Kidney (tissue), 14 donors: Measurements from ENCODE around the gene RNF112. TPM values are rescaled to one million over a fixed set of nuclear protein-coding genes. Genes with fewer than 3 reads are reported as not detected.
"Not testable (repeated sequence)": the region's sequence is repeated elsewhere in the genome, so short reads cannot be mapped to it uniquely, and the experiment has no call there.

Experiments used
- DNase-seq, 5 donors: peaks; one replicate each; pipeline ENCODE4 v3.0.0-alpha.2; 2013 to 2020
- FAIRE-seq: peaks from 2 replicates; lab custom pipeline; 2012; peaks lifted over from hg19 to GRCh38; lab: Jason Lieb, UNC
- H3K27ac ChIP-seq, 2 donors: one replicate each; pipeline ENCODE4 v1.7.0; 2013; ENCODE audit warnings: low read depth in 2 of 2, low read length in 2 of 2, inconsistent platforms in 1 of 2
- H3K27me3 ChIP-seq: one replicate; pipeline ENCODE4 v1.7.1; 2013; ENCODE audit warnings: low read length, inconsistent platforms; ENCODE audit not compliant: control insufficient read depth, insufficient read depth
- H3K36me3 ChIP-seq, 3 donors: one replicate each; pipeline versions ENCODE4 v1.7.0 to v1.7.1; 2013; ENCODE audit warnings: low read length in 3 of 3, control low read depth in 1 of 3, inconsistent platforms in 1 of 3; ENCODE audit not compliant: insufficient read depth in 3 of 3, control insufficient read depth in 2 of 3
- H3K4me1 ChIP-seq, 3 donors: one replicate each; pipeline versions ENCODE4 v1.7.0 to v1.7.1; 2013; ENCODE audit warnings: low read length in 3 of 3, inconsistent platforms in 1 of 3, low read depth in 1 of 3; ENCODE audit not compliant: control insufficient read depth in 2 of 3, insufficient read depth in 2 of 3
- H3K4me3 ChIP-seq, 3 donors: one replicate each; pipeline versions ENCODE4 v1.7.0 to v1.8.1; 2013; ENCODE audit warnings: low read length in 3 of 3, control low read depth in 1 of 3, inconsistent platforms in 1 of 3
- H3K9ac ChIP-seq, 3 donors: one replicate each; pipeline versions ENCODE4 v1.7.0 to v1.7.1; 2013; ENCODE audit warnings: low read length in 3 of 3, control low read depth in 1 of 3, inconsistent platforms in 1 of 3
- H3K9me3 ChIP-seq, 3 donors: one replicate each; pipeline versions ENCODE4 v1.7.0 to v1.7.1; 2013; ENCODE audit warnings: low read length in 3 of 3, control low read depth in 1 of 3, inconsistent platforms in 1 of 3; ENCODE audit not compliant: control insufficient read depth in 2 of 3, insufficient read depth in 1 of 3
- intact Hi-C: fragments of 100-400 bp; cut with DNase I; formaldehyde crosslinking; loops from one replicate; pipeline ENCODE4 v1.11.1; 2022
- polyA plus RNA-seq: library from polyadenylated mRNA; stranded (reverse); fragments of 350-450 nt; fragmentation: Illumina TruSeq; extraction: RNeasy Lipid Tissue Mini Kit (QIAGEN cat#74804); gene quantifications from one replicate; pipeline ENCODE4 v1.2.3, GENCODE V29; 2014; ENCODE audit warnings: low read depth, low replicate concordance; ENCODE audit not compliant: insufficient read depth
- total RNA-seq: library from RNA; stranded (reverse); fragmentation: NEBNext Ultra II Directional; extraction: Animal tissue kit (Norgen Biotek cat#: 25700); gene quantifications from one replicate; pipeline ENCODE4 v1.2.1, GENCODE V29; 2021
- TF ChIP-seq, protein P1 (sequence below): IDR thresholded peaks from 3 replicates; pipeline ENCODE4 v1.5.1; 2012; ENCODE audit warnings: mild to moderate bottlenecking, moderate library complexity, borderline replicate concordance; ENCODE audit not compliant: insufficient read depth; ENCODE audit errors: extremely low read depth
- donor health status: control.
- donor health status: control.
- donor health status: control.
- donor health status: control.
- donor health status: control.
- donor health status: DM: yes; HTN: yes; CAD: no.
- donor health status: Normal renal cell carcinoma (clear cell type).

RNF112 gene
- total and polyA plus RNA-seq, 2 donors from 2014 or later = 0.99 to 7.3 TPM

DNA sequence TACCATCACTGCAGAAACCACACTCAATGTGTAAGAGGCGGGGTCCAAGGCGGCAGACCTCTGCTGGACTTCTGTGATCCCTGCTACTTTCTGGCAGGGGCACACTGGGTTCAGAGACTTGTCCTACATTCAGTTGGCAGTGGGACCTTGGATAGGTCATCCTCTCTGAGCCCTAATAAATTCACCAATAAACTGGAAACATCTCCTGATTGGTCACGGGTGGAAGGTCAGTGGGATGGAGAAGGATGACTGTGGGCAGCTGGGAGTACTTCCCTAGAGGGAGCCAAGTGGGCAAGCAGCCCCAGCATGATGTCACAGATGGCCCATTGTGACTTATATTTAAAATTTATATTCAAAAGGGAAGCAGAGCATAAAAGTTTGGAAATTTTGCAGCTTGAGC, 49.7 kb downstream of the RNF112 start:
- Histone ChIP-seq H3K9me3 (no peaks in the 10 kb centered on the region), H3K36me3 (no peaks in the 10 kb centered on the region), H3K4me1 (peaks cover 0 to 3% (median 0%) of the 10 kb centered on the region in 3 donors), H3K27ac (no peak overlapping the region), H3K4me3 (no peak overlapping the region), H3K9ac (no peak overlapping the region), H3K27me3 (no peaks in the 10 kb centered on the region)
- FAIRE-seq = no peak
- intact Hi-C loops = no loop called here
- TF ChIP-seq, protein P1, sequence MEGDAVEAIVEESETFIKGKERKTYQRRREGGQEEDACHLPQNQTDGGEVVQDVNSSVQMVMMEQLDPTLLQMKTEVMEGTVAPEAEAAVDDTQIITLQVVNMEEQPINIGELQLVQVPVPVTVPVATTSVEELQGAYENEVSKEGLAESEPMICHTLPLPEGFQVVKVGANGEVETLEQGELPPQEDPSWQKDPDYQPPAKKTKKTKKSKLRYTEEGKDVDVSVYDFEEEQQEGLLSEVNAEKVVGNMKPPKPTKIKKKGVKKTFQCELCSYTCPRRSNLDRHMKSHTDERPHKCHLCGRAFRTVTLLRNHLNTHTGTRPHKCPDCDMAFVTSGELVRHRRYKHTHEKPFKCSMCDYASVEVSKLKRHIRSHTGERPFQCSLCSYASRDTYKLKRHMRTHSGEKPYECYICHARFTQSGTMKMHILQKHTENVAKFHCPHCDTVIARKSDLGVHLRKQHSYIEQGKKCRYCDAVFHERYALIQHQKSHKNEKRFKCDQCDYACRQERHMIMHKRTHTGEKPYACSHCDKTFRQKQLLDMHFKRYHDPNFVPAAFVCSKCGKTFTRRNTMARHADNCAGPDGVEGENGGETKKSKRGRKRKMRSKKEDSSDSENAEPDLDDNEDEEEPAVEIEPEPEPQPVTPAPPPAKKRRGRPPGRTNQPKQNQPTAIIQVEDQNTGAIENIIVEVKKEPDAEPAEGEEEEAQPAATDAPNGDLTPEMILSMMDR = no peak
- DNase-seq = peak in 2 of 5 donors; percentile 70 to 82

GRCh38 chr17:19461116-19461515, 50.1 kb downstream of the RNF112 start:
- peak in 1 of 5 donors; percentile 6 for DNase-seq

GRCh38 chr17:19461681-19462080, 50.6 kb downstream of the RNF112 start:
- Histone ChIP-seq H3K9ac (no peak overlapping the region), H3K9me3 (no peaks in the 10 kb centered on the region), H3K4me3 (no peak overlapping the region), H3K27ac (no peak overlapping the region), H3K27me3 (no peaks in the 10 kb centered on the region), H3K4me1 (peaks cover 0 to 3% (median 0%) of the 10 kb centered on the region in 3 donors), H3K36me3 (no peaks in the 10 kb centered on the region)
- intact Hi-C loops = no loop called here
- FAIRE-seq (no peak), DNase-seq (peak in 1 of 5 donors; percentile 19)
- TF ChIP-seq, protein P1 = no peak

More at GRCh38 chr17:19461116-19461515, 50.1 kb downstream of the RNF112 start:
- no peak overlapping the region for H3K4me3 ChIP-seq
- H3K27ac ChIP-seq = no peak overlapping the region
- no peak overlapping the region for H3K9ac ChIP-seq
- H3K27me3 ChIP-seq = no peaks in the 10 kb centered on the region
- TF ChIP-seq, protein P1 = no peak
- H3K9me3 ChIP-seq = no peaks in the 10 kb centered on the region
- no peaks in the 10 kb centered on the region for H3K36me3 ChIP-seq
- intact Hi-C loops = no loop called here
- FAIRE-seq = no peak
- H3K4me1 ChIP-seq = peaks cover 0 to 3% (median 0%) of the 10 kb centered on the region in 3 donors

DNA sequence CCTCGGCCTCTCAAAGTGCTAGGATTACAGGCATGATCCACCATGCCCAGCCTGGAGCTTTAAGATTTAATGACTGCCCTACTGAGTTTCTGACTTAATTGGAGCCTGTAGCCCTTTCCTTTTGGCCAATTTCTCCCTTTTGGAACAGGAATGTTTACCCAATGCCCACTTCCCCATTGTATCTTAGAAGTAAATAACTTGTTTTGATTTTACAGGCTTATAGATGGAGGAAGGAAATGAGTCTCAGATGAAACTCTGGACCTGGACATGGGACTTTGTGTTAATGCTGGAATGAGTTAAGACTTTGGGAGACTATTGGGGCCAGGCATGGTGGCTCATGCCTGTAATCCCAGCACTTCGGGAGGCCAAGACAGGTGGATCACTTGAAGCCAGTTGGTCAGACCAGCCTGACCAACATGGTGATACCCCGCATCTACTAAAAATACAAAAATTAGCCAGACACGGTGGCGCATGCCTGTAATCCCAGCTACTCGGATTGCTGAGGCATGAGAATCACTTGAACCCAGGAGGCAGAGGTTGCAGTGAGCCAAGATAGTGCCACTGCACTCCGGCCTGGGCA, 51.5 kb downstream of the RNF112 start:
- H3K9me3 ChIP-seq, H3K36me3 ChIP-seq, FAIRE-seq, H3K27ac ChIP-seq, intact Hi-C loops, H3K4me1 ChIP-seq, H3K4me3 ChIP-seq, H3K27me3 ChIP-seq, H3K9ac ChIP-seq: not testable (repeated sequence)
- DNase-seq = peak in 1 of 5 donors; percentile 9
